ENCODE results near the gene IFI16. TPM values are rescaled to one million over a fixed set of nuclear protein-coding genes. Genes with fewer than 3 reads are reported as not detected.

The IFI16 gene
- total RNA-seq, 1 donor from 2014 or later: 34.0 TPM

- no peak for TF ChIP-seq CTCF (IDR thresholded peaks at IDR 0.05; ENCODE audit: insufficient read depth, low read length, severe bottlenecking)
- DNase-seq (ENCODE audit: low read depth) (peak; percentile 65), FAIRE-seq (no peak)
- Histone ChIP-seq H3K36me3 (ENCODE audit: control insufficient read depth, insufficient read depth, low read length) (peaks cover 20% of the 10 kb centered on the region), H3K27me3 (ENCODE audit: control insufficient read depth, insufficient read depth, low read length) (no peaks in the 10 kb centered on the region), H3K4me3 (ENCODE audit: low read depth, low read length) (no peak overlapping the region)
These were observed 44.7 kb downstream of the IFI16 start for GRCh38 chr1:159054427-159054826.

GRCh38 chr1:159055181-159055641, 45.5 kb downstream of the IFI16 start:
- peaks cover 20% of the 10 kb centered on the region for H3K36me3 ChIP-seq (ENCODE audit: control insufficient read depth, insufficient read depth, low read length)
- peak; percentile 61 for DNase-seq (ENCODE audit: low read depth)
- TF ChIP-seq CTCF (IDR thresholded peaks at IDR 0.05; ENCODE audit: insufficient read depth, low read length, severe bottlenecking): no peak

GRCh38 chr1:159056069-159056698, 46.5 kb downstream of the IFI16 start:
- FAIRE-seq: peak; percentile 76

More at GRCh38 chr1:159055181-159055641, 45.5 kb downstream of the IFI16 start:
- Histone ChIP-seq H3K4me3 (ENCODE audit: low read depth, low read length) (no peak overlapping the region), H3K27me3 (ENCODE audit: control insufficient read depth, insufficient read depth, low read length) (no peaks in the 10 kb centered on the region)
- no peak for FAIRE-seq

GRCh38 chr1:159058751-159059150, 49.0 kb downstream of the IFI16 start:
- FAIRE-seq: no peak
- TF ChIP-seq CTCF (IDR thresholded peaks at IDR 0.05; ENCODE audit: insufficient read depth, low read length, severe bottlenecking): no peak
- Histone ChIP-seq H3K4me3 (ENCODE audit: low read depth, low read length) (no peak overlapping the region), H3K36me3 (ENCODE audit: control insufficient read depth, insufficient read depth, low read length) (peaks cover 4% of the 10 kb centered on the region), H3K27me3 (ENCODE audit: control insufficient read depth, insufficient read depth, low read length) (no peaks in the 10 kb centered on the region)
- no peak for DNase-seq (ENCODE audit: low read depth)

More at GRCh38 chr1:159056069-159056698, 46.5 kb downstream of the IFI16 start:
- peak; percentile 1 for TF ChIP-seq CTCF (IDR thresholded peaks at IDR 0.05; ENCODE audit: insufficient read depth, low read length, severe bottlenecking)
- H3K4me3 ChIP-seq (ENCODE audit: low read depth, low read length): no peak overlapping the region
- peaks cover 14% of the 10 kb centered on the region for H3K36me3 ChIP-seq (ENCODE audit: control insufficient read depth, insufficient read depth, low read length)
- no peaks in the 10 kb centered on the region for H3K27me3 ChIP-seq (ENCODE audit: control insufficient read depth, insufficient read depth, low read length)
- no peak for DNase-seq (ENCODE audit: low read depth)

- FAIRE-seq (no peak), DNase-seq (ENCODE audit: low read depth) (no peak)
- Histone ChIP-seq H3K36me3 (ENCODE audit: control insufficient read depth, insufficient read depth, low read length) (no peaks in the 10 kb centered on the region), H3K4me3 (ENCODE audit: low read depth, low read length) (no peak overlapping the region), H3K27me3 (ENCODE audit: control insufficient read depth, insufficient read depth, low read length) (no peaks in the 10 kb centered on the region)
- no peak for TF ChIP-seq CTCF (IDR thresholded peaks at IDR 0.05; ENCODE audit: insufficient read depth, low read length, severe bottlenecking)
These were observed 55.4 kb downstream of the IFI16 start for GRCh38 chr1:159065106-159065505.

GRCh38 chr1:159066108-159066507, 56.4 kb downstream of the IFI16 start:
- Histone ChIP-seq H3K27me3 (ENCODE audit: control insufficient read depth, insufficient read depth, low read length) (no peaks in the 10 kb centered on the region), H3K36me3 (ENCODE audit: control insufficient read depth, insufficient read depth, low read length) (no peaks in the 10 kb centered on the region), H3K4me3 (ENCODE audit: low read depth, low read length) (no peak overlapping the region)
- FAIRE-seq (no peak), DNase-seq (ENCODE audit: low read depth) (no peak)
- TF ChIP-seq CTCF (IDR thresholded peaks at IDR 0.05; ENCODE audit: insufficient read depth, low read length, severe bottlenecking): no peak

All from bronchial epithelial cell (primary cell).